GM19467 (cell line): ENCODE measurements around the gene FCF1.

Experiments
- ATAC-seq: cut with Tn5 transposase; IDR thresholded peaks from one replicate; pipeline ENCODE4 v1.9.1; 2021; ENCODE audit warnings: mild to moderate bottlenecking, moderate library complexity; ENCODE audit not compliant: unreplicated experiment

Gene FCF1

GRCh38 chr14:74712499-74713394 lies at the start of gene FCF1, which contains the start of gene AREL1:
Gene FCF1 (plus strand): TSS chr14:74713144. CDS start chr14:74713198, 54 bp downstream.
Gene AREL1 (minus strand): TSS chr14:74713080. CDS start chr14:74685615, 27,465 bp downstream.
- ATAC-seq: peak; percentile 95

- no peak for ATAC-seq
Measured at GRCh38 chr14:74663884-74664283, 49.1 kb upstream of the FCF1 start.

- no peak for ATAC-seq
Measured at GRCh38 chr14:74664717-74665116, 48.2 kb upstream of the FCF1 start.

- ATAC-seq: no peak
Measured at GRCh38 chr14:74667758-74668157, 45.2 kb upstream of the FCF1 start.

GRCh38 chr14:74669256-74669655 lies 43.7 kb upstream of the FCF1 start:
- no peak for ATAC-seq

GRCh38 chr14:74669846-74670245 lies 43.1 kb upstream of the FCF1 start:
- no peak for ATAC-seq

GRCh38 chr14:74670726-74671411 lies 42.1 kb upstream of the FCF1 start:
- no peak for ATAC-seq

- no peak for ATAC-seq
Measured at GRCh38 chr14:74671789-74672188, 41.2 kb upstream of the FCF1 start.

GRCh38 chr14:74673768-74674167 lies 39.2 kb upstream of the FCF1 start:
- no peak for ATAC-seq

- ATAC-seq: no peak
Measured at GRCh38 chr14:74675219-74675618, 37.7 kb upstream of the FCF1 start.

GRCh38 chr14:74682169-74682952 lies 30.6 kb upstream of the FCF1 start:
- ATAC-seq: no peak

- ATAC-seq: no peak
Measured at GRCh38 chr14:74683406-74683805, 29.5 kb upstream of the FCF1 start.

- no peak for ATAC-seq
Measured at GRCh38 chr14:74684434-74684833, 28.5 kb upstream of the FCF1 start.

GRCh38 chr14:74685056-74685455 lies 27.9 kb upstream of the FCF1 start:
- ATAC-seq: no peak

GRCh38 chr14:74685921-74686678 lies 26.8 kb upstream of the FCF1 start:
- ATAC-seq: no peak

GRCh38 chr14:74691456-74691855 lies 21.5 kb upstream of the FCF1 start:
- ATAC-seq: no peak

GRCh38 chr14:74693191-74693590 lies 19.8 kb upstream of the FCF1 start:
- no peak for ATAC-seq

- ATAC-seq: no peak
Measured at GRCh38 chr14:74695406-74695805, 17.5 kb upstream of the FCF1 start.

GRCh38 chr14:74697011-74697410 lies 15.9 kb upstream of the FCF1 start:
- no peak for ATAC-seq

GRCh38 chr14:74697543-74697942 lies 15.4 kb upstream of the FCF1 start:
- ATAC-seq: no peak

GRCh38 chr14:74697976-74698375 lies 15.0 kb upstream of the FCF1 start:
- no peak for ATAC-seq
